HCT116 (cell line): ENCODE data around the gene GABRA4. TPM values are rescaled to one million over a fixed set of nuclear protein-coding genes. Genes with fewer than 3 reads are reported as not detected.

Source experiments
- ATAC-seq: fragments of 200-7000 bp; cut with Tn5 transposase; 2 replicates; pipeline ENCODE4 v1.9.1; 2020; ENCODE audit warnings: mild to moderate bottlenecking, moderate library complexity
- BruUV-seq: library from RNA; stranded (reverse); fragments of 400-500 nt; replicated peaks from 2 replicates; lab custom pipeline; 2021; lab: Mats Ljungman, UMichigan
- CTCF ChIA-PET: fragments of 300-600 bp; sonication (Branson Sonifier 250); formaldehyde crosslinking; loops from one replicate; lab custom pipeline; 2021; ENCODE audit warnings: antibody characterized with exemption; lab: Charles Lee
- POLR2A ChIA-PET: fragments of 300-600, 350-600 bp; sonication (Branson Sonifier 250); formaldehyde crosslinking; loops from one replicate; lab custom pipeline; 2021; ENCODE audit warnings: antibody characterized with exemption; lab: Charles Lee
- RAD21 ChIA-PET, 2 experiments: fragments of 300-600 bp; sonication (Branson Sonifier 250); formaldehyde crosslinking; loops; one replicate each; lab custom pipeline; 2023; ENCODE audit warnings: low total read pairs in 2 of 2; ENCODE audit not compliant: uncharacterized antibody in 2 of 2, unreplicated experiment in 2 of 2, low non-redundant PET in 1 of 2; lab: Charles Lee
- DNase-seq: peaks from one replicate; pipeline ENCODE4 v3.0.0-alpha.2; 2010; ENCODE audit warnings: low read depth, low spot score
- H2AFZ ChIP-seq: fragments of 200-600 bp; shearing (Covaris generic), sonication (generic); 2 replicates; pipeline ENCODE4 v1.6.1; 2017; ENCODE audit warnings: low read depth, mixed run types, mixed read lengths, antibody characterized with exemption, low read length; ENCODE audit not compliant: poor library complexity, severe bottlenecking
- H3K27ac ChIP-seq: 2 replicates; pipeline ENCODE4 v1.5.1; 2012; ENCODE audit warnings: low read depth, low read length
- H3K27me3 ChIP-seq: fragments of 200-600 bp; sonication (generic); 2 replicates; pipeline ENCODE4 v1.6.1; 2016; ENCODE audit warnings: mixed run types, low read length, mixed read lengths; ENCODE audit not compliant: insufficient read depth
- H3K36me3 ChIP-seq, 2 experiments: fragments of 200-500 bp in 1 of 2; fragments of 200-600 bp in 1 of 2; sonication (Bioruptor generic) in 1 of 2; sonication (generic) in 1 of 2; 2 replicates each; pipeline versions ENCODE4 v1.5.1 to v1.6.1; 2014 to 2016; ENCODE audit warnings: low read length in 2 of 2, inconsistent platforms in 1 of 2, mixed read lengths in 1 of 2, mixed run types in 1 of 2; ENCODE audit not compliant: insufficient read depth in 2 of 2, control insufficient read depth in 1 of 2
- H3K4me1 ChIP-seq, 2 experiments: fragments of 200-600 bp in 1 of 2; sonication (generic) in 1 of 2; 2 replicates each; pipeline versions ENCODE4 v1.5.1 to v1.6.1; 2012 to 2017; ENCODE audit warnings: low read length in 2 of 2, inconsistent platforms in 1 of 2, mild to moderate bottlenecking in 1 of 2, mixed read lengths in 1 of 2, mixed run types in 1 of 2, moderate library complexity in 1 of 2; ENCODE audit not compliant: insufficient read depth in 2 of 2, control insufficient read depth in 1 of 2
- H3K4me2 ChIP-seq: fragments of 200-600 bp; sonication (generic); 2 replicates; pipeline ENCODE4 v1.6.1; 2017; ENCODE audit warnings: mixed run types, low read length, mixed read lengths
- H3K4me3 ChIP-seq, 2 experiments: fragments of 200-600 bp in 1 of 2; sonication (generic) in 1 of 2; replicated peaks in 1 of 2; 2 replicates each; pipeline ENCODE4 v1.5.1; 2011 to 2016; ENCODE audit warnings: low read length in 2 of 2, control low read depth in 1 of 2, low read depth in 1 of 2, mild to moderate bottlenecking in 1 of 2, mixed read lengths in 1 of 2, mixed run types in 1 of 2
- H3K79me2 ChIP-seq: fragments of 200-600 bp; sonication (generic); 2 replicates; pipeline ENCODE4 v1.6.1; 2017; ENCODE audit warnings: mild to moderate bottlenecking, mixed run types, low read length, moderate library complexity, mixed read lengths; ENCODE audit not compliant: insufficient read depth
- H3K9ac ChIP-seq: fragments of 200-600 bp; sonication (generic); 2 replicates; pipeline ENCODE4 v1.6.1; 2016; ENCODE audit warnings: low read length, mixed read lengths
- H3K9me2 ChIP-seq: fragments of 200-600 bp; sonication (generic), shearing (Covaris generic); 2 replicates; pipeline ENCODE4 v1.6.1; 2017; ENCODE audit warnings: mixed run types, mild to moderate bottlenecking, moderate library complexity; ENCODE audit not compliant: insufficient read depth
- H3K9me3 ChIP-seq, 2 experiments: fragments of 200-500 bp in 1 of 2; fragments of 200-600 bp in 1 of 2; sonication (Bioruptor generic) in 1 of 2; sonication (generic) in 1 of 2; 2 replicates each; pipeline ENCODE4 v1.6.1; 2014 to 2017; ENCODE audit warnings: low read length in 2 of 2, mixed read lengths in 2 of 2, inconsistent platforms in 1 of 2, low read depth in 1 of 2, mild to moderate bottlenecking in 1 of 2, mixed run types in 1 of 2, moderate library complexity in 1 of 2; ENCODE audit not compliant: control insufficient read depth in 1 of 2, insufficient read depth in 1 of 2
- H4K20me1 ChIP-seq: fragments of 200-600 bp; sonication (generic), shearing (Covaris generic); 2 replicates; pipeline ENCODE4 v1.6.1; 2017; ENCODE audit warnings: mixed run types, mild to moderate bottlenecking, moderate library complexity; ENCODE audit not compliant: insufficient read depth
- ATF3 ChIP-seq: IDR thresholded peaks from 2 replicates; pipeline ENCODE4 v1.6.1; 2012
- EGR1 ChIP-seq: IDR thresholded peaks from 2 replicates; pipeline ENCODE4 v1.6.1; 2012; ENCODE audit warnings: low read depth
- ELF1 ChIP-seq: IDR thresholded peaks from 2 replicates; pipeline ENCODE4 v1.6.1; 2012; ENCODE audit warnings: low read depth, borderline replicate concordance
- EZH2 ChIP-seq: fragments of 200-600 bp; sonication (generic); IDR thresholded peaks from 2 replicates; pipeline ENCODE4 v1.6.1; 2017; ENCODE audit warnings: antibody characterized with exemption, mixed run types
- EZH2phosphoT487 ChIP-seq: fragments of 200-600 bp; IDR thresholded peaks from 2 replicates; pipeline ENCODE4 v1.6.1; 2018; ENCODE audit warnings: antibody characterized with exemption, borderline replicate concordance
- FOSL1 ChIP-seq: IDR thresholded peaks from 2 replicates; pipeline ENCODE4 v1.6.1; 2012; ENCODE audit warnings: low read depth
- JUND ChIP-seq: IDR thresholded peaks from 2 replicates; pipeline ENCODE4 v1.6.1; 2012
- POLR2A ChIP-seq: IDR thresholded peaks from 2 replicates; pipeline ENCODE4 v1.7.0; 2011; ENCODE audit warnings: borderline replicate concordance; ENCODE audit not compliant: insufficient read depth, insufficient read length; ENCODE audit errors: extremely low read depth
- POLR2AphosphoS5 ChIP-seq: IDR thresholded peaks from 2 replicates; pipeline ENCODE4 v1.6.1; 2011; ENCODE audit warnings: mild to moderate bottlenecking, low read depth, low read length, moderate library complexity
- RAD21 ChIP-seq: IDR thresholded peaks from 2 replicates; pipeline ENCODE4 v1.6.1; 2012; ENCODE audit warnings: low read depth, mild to moderate bottlenecking
- SIN3A ChIP-seq: IDR thresholded peaks from 2 replicates; pipeline ENCODE4 v1.6.1; 2012; ENCODE audit warnings: low read depth
- SP1 ChIP-seq: IDR thresholded peaks from 2 replicates; pipeline ENCODE4 v1.6.1; 2012; ENCODE audit warnings: low read depth
- TCF7L2 ChIP-seq: IDR thresholded peaks from 2 replicates; pipeline ENCODE4 v1.7.0; 2011; ENCODE audit warnings: borderline replicate concordance, inconsistent platforms; ENCODE audit not compliant: insufficient read depth, insufficient read length; ENCODE audit errors: extremely low read depth
- YY1 ChIP-seq: IDR thresholded peaks from 2 replicates; pipeline ENCODE4 v1.6.1; 2011; ENCODE audit warnings: low read length, low read depth, moderate library complexity, mild to moderate bottlenecking; ENCODE audit not compliant: insufficient replicate concordance; ENCODE audit errors: extremely low read depth
- ZFX ChIP-seq: fragments of 450-650 bp; IDR thresholded peaks from 2 replicates; pipeline ENCODE4 v1.6.1; 2017
- ZNF274 ChIP-seq: fragments of 200-500 bp; sonication (Bioruptor generic); IDR thresholded peaks from 2 replicates; pipeline ENCODE4 v1.6.1; 2014; ENCODE audit warnings: mild to moderate bottlenecking, low read depth, low read length, inconsistent platforms
- intact Hi-C: fragments of 100-400 bp; cut with micrococcal nuclease; formaldehyde crosslinking; loops from 2 replicates; pipeline ENCODE4 v1.10.0; 2022
- total RNA-seq: library from RNA; stranded (reverse); gene quantifications from one replicate; pipeline ENCODE4 v1.2.1, GENCODE V29; 2021; ENCODE audit not compliant: unreplicated experiment
- TF ChIP-seq, protein P1 (sequence below), 3 experiments: fragments of 200-600 bp in 1 of 3; sonication (generic) in 1 of 3; IDR thresholded peaks in 2 of 3; conservative IDR thresholded peaks in 1 of 3; 2 replicates each; pipeline ENCODE4 v1.5.1; 2012 to 2017; ENCODE audit warnings: low read depth in 2 of 3, low read length in 2 of 3, antibody characterized with exemption in 1 of 3, borderline replicate concordance in 1 of 3, control low read depth in 1 of 3, mild to moderate bottlenecking in 1 of 3, mixed read lengths in 1 of 3, mixed run types in 1 of 3, moderate library complexity in 1 of 3; ENCODE audit not compliant: insufficient read depth in 1 of 3
- TF ChIP-seq, protein P2 (sequence below): IDR thresholded peaks from 2 replicates; pipeline ENCODE4 v1.6.1; 2012

The GABRA4 gene
- total RNA-seq, 1 experiment from 2014 or later, result not detected

- no peak for ATAC-seq
- no peaks in the 10 kb centered on the region for H3K9me2 ChIP-seq
- TF ChIP-seq YY1 (no peak), EZH2phosphoT487 (no peak), RAD21 (no peak), ZNF274 (no peak), TCF7L2 (no peak), ATF3 (no peak), ELF1 (no peak), SIN3A (no peak), POLR2A (no peak), EZH2 (no peak), EGR1 (no peak), FOSL1 (no peak), POLR2AphosphoS5 (no peak), JUND (no peak), SP1 (no peak), ZFX (no peak)
- TF ChIP-seq, protein P1, sequence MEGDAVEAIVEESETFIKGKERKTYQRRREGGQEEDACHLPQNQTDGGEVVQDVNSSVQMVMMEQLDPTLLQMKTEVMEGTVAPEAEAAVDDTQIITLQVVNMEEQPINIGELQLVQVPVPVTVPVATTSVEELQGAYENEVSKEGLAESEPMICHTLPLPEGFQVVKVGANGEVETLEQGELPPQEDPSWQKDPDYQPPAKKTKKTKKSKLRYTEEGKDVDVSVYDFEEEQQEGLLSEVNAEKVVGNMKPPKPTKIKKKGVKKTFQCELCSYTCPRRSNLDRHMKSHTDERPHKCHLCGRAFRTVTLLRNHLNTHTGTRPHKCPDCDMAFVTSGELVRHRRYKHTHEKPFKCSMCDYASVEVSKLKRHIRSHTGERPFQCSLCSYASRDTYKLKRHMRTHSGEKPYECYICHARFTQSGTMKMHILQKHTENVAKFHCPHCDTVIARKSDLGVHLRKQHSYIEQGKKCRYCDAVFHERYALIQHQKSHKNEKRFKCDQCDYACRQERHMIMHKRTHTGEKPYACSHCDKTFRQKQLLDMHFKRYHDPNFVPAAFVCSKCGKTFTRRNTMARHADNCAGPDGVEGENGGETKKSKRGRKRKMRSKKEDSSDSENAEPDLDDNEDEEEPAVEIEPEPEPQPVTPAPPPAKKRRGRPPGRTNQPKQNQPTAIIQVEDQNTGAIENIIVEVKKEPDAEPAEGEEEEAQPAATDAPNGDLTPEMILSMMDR (IDR thresholded peaks at IDR 0.05 in 2 of 3, conservative IDR thresholded peaks at IDR 0.05 in 1 of 3; ENCODE audit: borderline replicate concordance in 1 of 3, insufficient read depth in 1 of 3, low read depth in 2 of 3, low read length in 2 of 3), result no peak
- TF ChIP-seq, protein P2, sequence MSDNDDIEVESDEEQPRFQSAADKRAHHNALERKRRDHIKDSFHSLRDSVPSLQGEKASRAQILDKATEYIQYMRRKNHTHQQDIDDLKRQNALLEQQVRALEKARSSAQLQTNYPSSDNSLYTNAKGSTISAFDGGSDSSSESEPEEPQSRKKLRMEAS, result no peak
- TF ChIP-seq, all 23 proteins: peak for 0
- no peak within 1 kb of the TSS for H3K4me2 ChIP-seq
- H4K20me1 ChIP-seq, result no peaks in the 10 kb centered on the region
- ChIA-PET CTCF (no interaction called here), RAD21 (no interaction called here), POLR2A (no interaction called here)
- intact Hi-C loops, result no loop called here
- no peak for DNase-seq
- H3K9me3 ChIP-seq, result peaks cover 0 to 4% of the 10 kb centered on the region in 2 experiments; a peak in 1 of 4 replicates
- H3K4me1 ChIP-seq, result no peaks in the 10 kb centered on the region
- BruUV-seq, result no TSS peak
- no peaks in the 10 kb centered on the region for H3K27me3 ChIP-seq
- H2AFZ ChIP-seq, result no peak within 1 kb of the TSS
- no peaks in the 10 kb centered on the region for H3K79me2 ChIP-seq
- no peak within 1 kb of the TSS for H3K9ac ChIP-seq
- no peaks in the 10 kb centered on the region for H3K36me3 ChIP-seq
- H3K27ac ChIP-seq, result no peak within 1 kb of the TSS
- no peak within 1 kb of the TSS for H3K4me3 ChIP-seq
Observed at GRCh38 chr4:47031011-47031678, 37.8 kb upstream of the GABRA4 start, which contains the start of gene GABRB1. GABRB1 (plus strand) TSS chr4:47031567.
